ENCODE results near the gene GNGT2.

- TF ChIP-seq CTCF (IDR thresholded peaks at IDR 0.05) (no peak), POLR2AphosphoS5 (IDR thresholded peaks at IDR 0.05; ENCODE audit: low read depth, low read length) (no peak)
Measured at GRCh38 chr17:49225554-49226236, 15.3 kb upstream of the GNGT2 start.
